ENCODE results near the gene RIMBP2. TPM values are rescaled to one million over a fixed set of nuclear protein-coding genes. Genes with fewer than 3 reads are reported as not detected.

Gene RIMBP2
- total RNA-seq, 1 donor from 2014 or later, result 20.5 TPM

GRCh38 chr12:130622803-130623202, 93.3 kb downstream of the RIMBP2 start:
- no peak for DNase-seq
- peaks cover 5% of the 10 kb centered on the region for H3K27me3 Mint-ChIP-seq (ENCODE audit: unreplicated experiment)
- peaks cover 13% of the 10 kb centered on the region for H3K36me3 Mint-ChIP-seq (ENCODE audit: unreplicated experiment)
- H3K27ac Mint-ChIP-seq (ENCODE audit: unreplicated experiment), result no peak overlapping the region
- TF ChIP-seq CTCF (IDR thresholded peaks at IDR 0.05; ENCODE audit: partially characterized antibody, unreplicated experiment), result no peak
- H3K4me1 Mint-ChIP-seq (ENCODE audit: low read depth, unreplicated experiment), result peaks cover 3% of the 10 kb centered on the region
- H3K4me3 Mint-ChIP-seq (ENCODE audit: unreplicated experiment), result no peak overlapping the region
- peaks cover 15% of the 10 kb centered on the region for H3K9me3 Mint-ChIP-seq (ENCODE audit: unreplicated experiment)

DNA sequence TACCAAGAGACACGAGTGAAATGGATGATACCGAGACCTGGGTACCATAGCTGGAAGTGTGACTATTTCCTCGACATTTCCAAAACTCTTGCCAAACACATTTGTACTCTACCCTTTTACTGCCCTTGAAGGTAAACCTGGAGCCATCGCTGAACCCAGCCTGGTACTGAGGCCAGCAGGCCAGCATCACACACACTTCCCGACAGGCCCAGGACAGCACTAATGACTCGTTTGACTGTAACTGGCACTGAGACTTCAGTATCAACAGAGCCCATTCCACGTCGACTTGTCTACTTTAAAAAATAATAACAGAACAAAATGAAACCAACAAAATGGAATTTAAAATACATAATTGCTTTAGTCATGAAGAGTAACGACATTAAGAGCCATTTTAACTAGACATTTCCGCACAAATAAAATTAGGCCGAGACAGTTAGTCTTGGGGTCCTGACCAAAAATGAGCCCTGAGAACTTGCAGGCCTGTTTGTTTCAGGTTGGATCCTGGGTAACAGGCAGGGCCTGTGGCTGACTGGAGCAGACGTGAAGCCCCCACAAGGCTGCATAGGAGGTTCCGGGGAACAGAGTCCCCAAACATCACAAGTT, 94.3 kb downstream of the RIMBP2 start:
- Mint-ChIP-seq H3K27ac (ENCODE audit: unreplicated experiment) (no peak overlapping the region), H3K27me3 (ENCODE audit: unreplicated experiment) (peaks cover 8% of the 10 kb centered on the region), H3K4me3 (ENCODE audit: unreplicated experiment) (no peak overlapping the region), H3K4me1 (ENCODE audit: low read depth, unreplicated experiment) (peaks cover 3% of the 10 kb centered on the region), H3K9me3 (ENCODE audit: unreplicated experiment) (peaks cover 15% of the 10 kb centered on the region), H3K36me3 (ENCODE audit: unreplicated experiment) (peaks cover 13% of the 10 kb centered on the region)
- TF ChIP-seq CTCF (IDR thresholded peaks at IDR 0.05; ENCODE audit: partially characterized antibody, unreplicated experiment), result no peak
- no peak for DNase-seq

- no peak overlapping the region for H3K27ac Mint-ChIP-seq (ENCODE audit: unreplicated experiment)
- H3K9me3 Mint-ChIP-seq (ENCODE audit: unreplicated experiment), result peaks cover 15% of the 10 kb centered on the region
- no peak overlapping the region for H3K4me3 Mint-ChIP-seq (ENCODE audit: unreplicated experiment)
- peaks cover 8% of the 10 kb centered on the region for H3K27me3 Mint-ChIP-seq (ENCODE audit: unreplicated experiment)
- DNase-seq, result no peak
- peaks cover 13% of the 10 kb centered on the region for H3K36me3 Mint-ChIP-seq (ENCODE audit: unreplicated experiment)
- TF ChIP-seq CTCF (IDR thresholded peaks at IDR 0.05; ENCODE audit: partially characterized antibody, unreplicated experiment), result no peak
- peaks cover 3% of the 10 kb centered on the region for H3K4me1 Mint-ChIP-seq (ENCODE audit: low read depth, unreplicated experiment)
These were observed 95.3 kb downstream of the RIMBP2 start for GRCh38 chr12:130620756-130621155.

DNA sequence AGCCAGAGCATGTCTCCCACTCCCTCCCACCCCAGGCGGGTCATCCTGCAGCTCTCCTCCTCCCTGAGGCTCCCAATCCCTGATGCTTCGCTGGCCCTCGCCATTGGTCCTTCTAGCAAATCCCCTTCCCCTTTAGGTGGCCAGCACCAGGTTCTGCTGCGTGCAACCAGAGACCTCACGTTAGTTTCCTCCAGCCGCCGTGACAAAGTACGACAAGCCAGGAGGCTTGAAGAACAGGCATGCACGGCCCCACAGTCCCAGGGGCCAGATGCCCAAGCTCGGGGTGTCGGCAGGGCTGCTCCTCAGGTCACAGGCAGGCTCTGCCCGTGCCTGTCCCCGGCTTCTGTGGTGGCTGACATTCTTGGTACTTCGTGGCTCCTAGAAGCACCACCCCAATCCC, 95.8 kb downstream of the RIMBP2 start:
- H3K27ac Mint-ChIP-seq (ENCODE audit: unreplicated experiment), result no peak overlapping the region
- H3K4me3 Mint-ChIP-seq (ENCODE audit: unreplicated experiment), result no peak overlapping the region
- no peak for DNase-seq
- peaks cover 3% of the 10 kb centered on the region for H3K4me1 Mint-ChIP-seq (ENCODE audit: low read depth, unreplicated experiment)
- peaks cover 8% of the 10 kb centered on the region for H3K36me3 Mint-ChIP-seq (ENCODE audit: unreplicated experiment)
- no peak for TF ChIP-seq CTCF (IDR thresholded peaks at IDR 0.05; ENCODE audit: partially characterized antibody, unreplicated experiment)
- H3K27me3 Mint-ChIP-seq (ENCODE audit: unreplicated experiment), result peaks cover 5% of the 10 kb centered on the region
- peaks cover 12% of the 10 kb centered on the region for H3K9me3 Mint-ChIP-seq (ENCODE audit: unreplicated experiment)

- H3K4me1 Mint-ChIP-seq (ENCODE audit: low read depth, unreplicated experiment), result peaks cover 3% of the 10 kb centered on the region
- no peak for DNase-seq
- peaks cover 12% of the 10 kb centered on the region for H3K9me3 Mint-ChIP-seq (ENCODE audit: unreplicated experiment)
- no peak overlapping the region for H3K4me3 Mint-ChIP-seq (ENCODE audit: unreplicated experiment)
- peaks cover 5% of the 10 kb centered on the region for H3K27me3 Mint-ChIP-seq (ENCODE audit: unreplicated experiment)
- H3K27ac Mint-ChIP-seq (ENCODE audit: unreplicated experiment), result no peak overlapping the region
- peaks cover 8% of the 10 kb centered on the region for H3K36me3 Mint-ChIP-seq (ENCODE audit: unreplicated experiment)
- TF ChIP-seq CTCF (IDR thresholded peaks at IDR 0.05; ENCODE audit: partially characterized antibody, unreplicated experiment), result no peak
These were observed 96.6 kb downstream of the RIMBP2 start for GRCh38 chr12:130619385-130620001.

Data from glutamatergic neuron (in vitro differentiated cells).